ENCODE measurements around the gene USP36.
"Not testable (repeated sequence)": the region's sequence is repeated elsewhere in the genome, so short reads cannot be mapped to it uniquely, and the experiment has no call there.

Gene USP36

DNA sequence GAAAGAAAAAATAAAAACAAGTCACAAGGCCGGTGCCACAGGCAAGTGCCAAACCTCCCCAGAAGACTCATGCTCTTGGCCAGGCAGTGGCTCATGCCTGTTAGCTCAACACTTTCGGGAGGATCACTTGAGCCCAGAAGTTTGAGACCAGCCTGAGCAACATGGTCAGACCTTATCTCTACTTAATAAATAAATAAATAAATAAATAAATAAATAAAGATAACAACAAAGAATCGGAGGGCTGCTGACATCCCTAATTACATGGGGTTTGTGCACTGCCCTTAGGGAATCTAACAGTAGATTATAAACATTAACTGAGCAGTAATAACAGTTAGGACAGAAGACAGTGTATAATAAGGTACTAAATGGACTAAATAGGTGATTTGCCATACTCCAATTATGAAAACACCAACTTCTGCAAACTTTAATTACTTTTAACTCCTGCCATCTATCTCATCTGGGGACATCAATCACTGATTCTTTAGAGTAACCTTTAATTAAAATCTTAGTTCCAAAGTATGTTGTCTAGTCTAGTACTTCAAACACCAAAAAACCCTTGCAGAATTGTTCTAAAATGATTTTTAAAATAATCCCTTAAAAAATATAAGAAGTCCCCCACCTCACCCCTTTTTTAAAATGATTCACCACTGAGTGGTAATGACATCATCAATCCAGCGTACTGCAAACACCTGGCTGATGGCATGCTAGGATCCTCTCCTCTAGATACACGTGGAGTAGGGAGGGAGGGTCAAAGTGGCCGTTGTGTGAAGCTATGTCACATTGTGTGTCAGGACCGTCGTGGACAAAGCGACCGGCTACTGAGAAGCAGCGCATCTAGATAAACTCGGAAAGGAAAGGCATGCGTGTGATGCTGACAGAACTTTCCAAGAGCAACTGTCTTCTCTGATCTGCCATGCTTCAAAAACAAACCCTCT lies 87.0 kb downstream of the USP36 start:
- Histone ChIP-seq H3K27ac (ENCODE audit: low read depth, low read length) (no peak overlapping the region), H3K9me3 (ENCODE audit: low read length) (no peaks in the 10 kb centered on the region), H3K9ac (ENCODE audit: low read length) (no peak overlapping the region), H3K36me3 (ENCODE audit: insufficient read depth, low read length) (no peaks in the 10 kb centered on the region), H3K27me3 (ENCODE audit: control insufficient read depth in 1 of 2, insufficient read depth in 2 of 2, low read length in 2 of 2) (no peaks in the 10 kb centered on the region), H3K4me3 (ENCODE audit: low read depth in 1 of 2, low read length in 2 of 2) (no peak overlapping the region), H3K4me1 (ENCODE audit: insufficient read depth, low read length) (peaks cover 6% of the 10 kb centered on the region)

DNA sequence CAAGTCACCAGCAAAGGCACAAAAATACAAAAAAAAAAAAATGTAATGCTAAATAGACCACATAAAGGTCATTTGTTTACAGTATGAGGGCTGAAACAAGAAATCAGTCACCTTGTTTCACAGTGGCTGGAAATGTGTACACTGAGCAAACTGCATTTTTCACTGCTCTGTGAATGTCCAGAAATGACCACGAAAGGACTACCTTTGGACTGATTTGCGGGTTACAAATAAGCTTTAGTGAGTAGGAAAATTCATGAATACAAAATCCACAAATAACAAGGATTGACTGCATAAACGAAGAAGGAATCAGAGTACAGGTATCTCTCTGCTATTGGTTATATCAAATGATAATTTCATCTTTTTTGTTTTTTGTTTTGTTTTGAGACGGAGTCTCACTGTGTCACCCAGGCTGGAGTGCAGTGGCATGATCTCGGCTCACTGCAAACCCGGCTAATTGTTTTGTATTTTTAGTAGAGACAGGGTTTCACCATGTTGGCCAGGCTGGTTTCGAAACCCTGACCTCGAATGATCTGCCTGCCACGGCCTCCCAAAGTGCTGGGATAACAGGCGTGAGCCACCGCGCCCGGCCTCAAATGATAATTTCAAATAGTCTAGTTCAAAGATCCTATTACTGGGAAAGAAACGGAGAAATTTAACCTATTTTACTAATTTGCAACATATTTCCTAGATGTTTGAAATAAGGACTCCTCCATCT lies 89.0 kb downstream of the USP36 start:
- H3K27me3 ChIP-seq (ENCODE audit: control insufficient read depth in 1 of 2, insufficient read depth in 2 of 2, low read length in 2 of 2): no peaks in the 10 kb centered on the region
- H3K27ac ChIP-seq (ENCODE audit: low read depth, low read length): no peak overlapping the region
- H3K36me3 ChIP-seq (ENCODE audit: insufficient read depth, low read length): no peaks in the 10 kb centered on the region
- peaks cover 11% of the 10 kb centered on the region for H3K4me1 ChIP-seq (ENCODE audit: insufficient read depth, low read length)
- no peak overlapping the region for H3K4me3 ChIP-seq (ENCODE audit: low read depth in 1 of 2, low read length in 2 of 2)
- no peak overlapping the region for H3K9ac ChIP-seq (ENCODE audit: low read length)
- no peaks in the 10 kb centered on the region for H3K9me3 ChIP-seq (ENCODE audit: low read length)

DNA sequence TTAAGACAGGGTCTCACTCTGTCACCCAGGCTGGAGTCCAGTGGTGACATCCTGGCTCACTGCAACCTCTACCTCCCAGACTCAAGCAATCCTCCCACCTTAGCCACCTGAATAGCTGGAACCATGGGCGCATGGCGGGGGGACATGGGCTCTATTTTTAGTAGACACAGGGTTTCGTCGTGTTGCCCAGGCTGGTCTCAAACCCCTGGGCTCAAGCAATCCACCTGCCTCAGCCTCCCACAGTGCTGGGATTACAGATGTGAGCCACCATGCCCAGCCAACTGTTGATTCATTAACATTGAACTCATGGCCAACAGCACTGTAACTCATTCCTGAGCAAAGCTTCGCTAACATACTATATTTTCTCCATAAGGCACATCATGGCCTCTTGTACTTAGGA lies 89.6 kb downstream of the USP36 start:
- peaks cover 14% of the 10 kb centered on the region for H3K4me1 ChIP-seq (ENCODE audit: insufficient read depth, low read length)
- not testable (repeated sequence) for H3K36me3 ChIP-seq (ENCODE audit: insufficient read depth, low read length); H3K4me3 ChIP-seq (ENCODE audit: low read depth in 1 of 2, low read length in 2 of 2); H3K9ac ChIP-seq (ENCODE audit: low read length); H3K27me3 ChIP-seq (ENCODE audit: control insufficient read depth in 1 of 2, insufficient read depth in 2 of 2, low read length in 2 of 2); H3K9me3 ChIP-seq (ENCODE audit: low read length); H3K27ac ChIP-seq (ENCODE audit: low read depth, low read length)

- Histone ChIP-seq H3K27ac (ENCODE audit: low read depth, low read length) (no peak overlapping the region), H3K4me1 (ENCODE audit: insufficient read depth, low read length) (peaks cover 24% of the 10 kb centered on the region), H3K4me3 (ENCODE audit: low read depth in 1 of 2, low read length in 2 of 2) (no peak overlapping the region), H3K36me3 (ENCODE audit: insufficient read depth, low read length) (no peaks in the 10 kb centered on the region), H3K9ac (ENCODE audit: low read length) (no peak overlapping the region), H3K9me3 (ENCODE audit: low read length) (no peaks in the 10 kb centered on the region), H3K27me3 (ENCODE audit: control insufficient read depth in 1 of 2, insufficient read depth in 2 of 2, low read length in 2 of 2) (no peaks in the 10 kb centered on the region)
Measured at GRCh38 chr17:78748730-78749317, 91.8 kb downstream of the USP36 start.

- Histone ChIP-seq H3K9me3 (ENCODE audit: low read length) (no peaks in the 10 kb centered on the region), H3K36me3 (ENCODE audit: insufficient read depth, low read length) (no peaks in the 10 kb centered on the region), H3K4me1 (ENCODE audit: insufficient read depth, low read length) (peaks cover 24% of the 10 kb centered on the region), H3K27me3 (ENCODE audit: control insufficient read depth in 1 of 2, insufficient read depth in 2 of 2, low read length in 2 of 2) (no peaks in the 10 kb centered on the region), H3K9ac (ENCODE audit: low read length) (no peak overlapping the region), H3K4me3 (ENCODE audit: low read depth in 1 of 2, low read length in 2 of 2) (no peak overlapping the region), H3K27ac (ENCODE audit: low read depth, low read length) (no peak overlapping the region)
Measured at GRCh38 chr17:78748048-78748729, 92.4 kb downstream of the USP36 start.

GRCh38 chr17:78747488-78747887 lies 93.1 kb downstream of the USP36 start:
- Histone ChIP-seq H3K4me3 (ENCODE audit: low read depth in 1 of 2, low read length in 2 of 2) (no peak overlapping the region), H3K9ac (ENCODE audit: low read length) (no peak overlapping the region), H3K4me1 (ENCODE audit: insufficient read depth, low read length) (peaks cover 24% of the 10 kb centered on the region), H3K36me3 (ENCODE audit: insufficient read depth, low read length) (no peaks in the 10 kb centered on the region), H3K27me3 (ENCODE audit: control insufficient read depth in 1 of 2, insufficient read depth in 2 of 2, low read length in 2 of 2) (no peaks in the 10 kb centered on the region), H3K9me3 (ENCODE audit: low read length) (no peaks in the 10 kb centered on the region), H3K27ac (ENCODE audit: low read depth, low read length) (no peak overlapping the region)

DNA sequence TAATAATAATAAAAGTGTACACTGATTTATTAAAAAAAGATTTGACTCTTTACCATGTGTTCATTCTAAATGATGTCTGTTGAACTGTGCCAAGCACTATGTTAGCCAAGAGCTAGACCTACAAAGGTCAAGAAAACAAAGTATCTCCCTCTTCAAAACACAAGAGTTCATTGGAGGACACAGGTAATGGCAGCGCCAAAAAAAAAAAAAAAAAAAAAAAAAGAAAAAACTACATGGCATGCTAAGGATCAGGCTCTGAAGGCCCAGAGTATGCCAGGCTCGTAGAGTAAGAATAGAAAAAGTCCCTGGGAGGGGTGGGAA lies 93.7 kb downstream of the USP36 start:
- Histone ChIP-seq H3K4me1 (ENCODE audit: insufficient read depth, low read length) (peaks cover 24% of the 10 kb centered on the region), H3K9me3 (ENCODE audit: low read length) (no peaks in the 10 kb centered on the region), H3K9ac (ENCODE audit: low read length) (no peak overlapping the region), H3K27me3 (ENCODE audit: control insufficient read depth in 1 of 2, insufficient read depth in 2 of 2, low read length in 2 of 2) (no peaks in the 10 kb centered on the region), H3K36me3 (ENCODE audit: insufficient read depth, low read length) (no peaks in the 10 kb centered on the region), H3K4me3 (ENCODE audit: low read depth in 1 of 2, low read length in 2 of 2) (no peak overlapping the region), H3K27ac (ENCODE audit: low read depth, low read length) (no peak overlapping the region)

DNA sequence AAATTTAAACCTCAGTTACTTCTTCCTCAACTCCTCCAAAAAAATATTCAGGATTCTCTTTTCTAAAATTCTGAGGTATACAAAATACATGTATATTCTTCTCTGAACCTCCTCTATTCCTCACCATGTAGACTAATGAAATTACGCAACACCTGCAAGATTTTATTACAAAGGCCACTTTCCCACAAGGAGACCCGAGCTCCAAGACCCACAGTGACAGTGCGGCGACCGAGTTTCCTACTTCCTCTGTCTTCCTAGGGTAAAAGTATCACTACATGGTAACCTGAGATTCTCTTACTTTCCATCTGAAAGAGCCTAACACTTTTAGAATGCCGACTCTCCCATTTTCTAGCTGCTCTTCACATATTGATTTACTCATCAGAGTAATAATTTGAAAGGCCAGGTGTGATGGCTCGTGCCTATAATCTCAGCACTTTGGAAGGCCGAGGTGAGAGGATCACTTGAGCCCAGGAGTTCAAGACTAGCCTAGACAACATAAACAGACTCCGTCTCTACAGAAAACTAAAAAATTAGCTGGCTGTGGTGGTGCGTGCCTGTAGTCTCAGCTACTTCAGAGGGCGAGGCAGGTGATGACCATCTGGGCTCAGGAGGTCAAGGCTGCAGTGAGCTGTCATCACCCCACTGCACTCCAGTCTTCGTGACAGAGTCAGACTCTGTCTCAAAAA lies 94.2 kb downstream of the USP36 start:
- Histone ChIP-seq H3K27me3 (ENCODE audit: control insufficient read depth in 1 of 2, insufficient read depth in 2 of 2, low read length in 2 of 2) (no peaks in the 10 kb centered on the region), H3K9ac (ENCODE audit: low read length) (no peak overlapping the region), H3K4me1 (ENCODE audit: insufficient read depth, low read length) (peaks cover 24% of the 10 kb centered on the region), H3K27ac (ENCODE audit: low read depth, low read length) (no peak overlapping the region), H3K9me3 (ENCODE audit: low read length) (no peaks in the 10 kb centered on the region), H3K4me3 (ENCODE audit: low read depth in 1 of 2, low read length in 2 of 2) (no peak overlapping the region), H3K36me3 (ENCODE audit: insufficient read depth, low read length) (no peaks in the 10 kb centered on the region)
